HEK293 (cell line): Measurements from ENCODE around the gene ASPSCR1.

Experiments
- CTCF ChIA-PET: fragments of 350-600 bp; formaldehyde crosslinking; extraction: SDS; loops from one replicate; lab custom pipeline; 2021; ENCODE audit warnings: antibody characterized with exemption; lab: Yijun Ruan, JAX
- POLR2A ChIA-PET: fragments of 300-600 bp; formaldehyde crosslinking; extraction: SDS; loops from one replicate; lab custom pipeline; 2020; ENCODE audit warnings: antibody characterized with exemption, inconsistent platforms; lab: Yijun Ruan, JAX
- H3K27ac ChIP-seq: fragments of 200-500 bp; sonication (Bioruptor generic); 2 replicates; pipeline ENCODE4 v1.5.1; 2014; ENCODE audit warnings: low read depth, low read length, control low read depth, inconsistent platforms; ENCODE audit errors: extremely low read depth
- H3K36me3 ChIP-seq, 2 experiments: fragments of 200-500 bp in 1 of 2; sonication (Bioruptor generic) in 1 of 2; 1 replicate in 1 of 2; 2 replicates in 1 of 2; pipeline ENCODE4 v1.5.1; 2014 to 2017; ENCODE audit warnings: inconsistent platforms in 2 of 2, low read length in 2 of 2; ENCODE audit not compliant: control insufficient read depth in 2 of 2, insufficient read depth in 1 of 2
- H3K4me1 ChIP-seq: fragments of 200-500 bp; sonication (Bioruptor generic); 2 replicates; pipeline ENCODE4 v1.5.1; 2014; ENCODE audit warnings: mild to moderate bottlenecking, low read length, inconsistent platforms; ENCODE audit not compliant: control insufficient read depth, insufficient read depth
- H3K4me3 ChIP-seq: 2 replicates; pipeline ENCODE4 v1.5.1; 2011; ENCODE audit warnings: low read depth, mild to moderate bottlenecking, control low read depth, low read length, moderate library complexity
- H3K9me3 ChIP-seq: fragments of 200-500 bp; sonication (Bioruptor generic); 2 replicates; pipeline ENCODE4 v1.5.1; 2014; ENCODE audit warnings: low read depth, low read length, inconsistent platforms; ENCODE audit not compliant: control insufficient read depth, insufficient read depth
- GFI1B ChIP-seq: fragments of 450-650 bp; formaldehyde crosslinking; IDR thresholded peaks from 2 replicates; pipeline ENCODE4 v1.5.1; 2016; ENCODE audit warnings: missing biosample characterization, missing genetic modification characterization
- SP2 ChIP-seq: fragments of 450-650 bp; formaldehyde crosslinking; IDR thresholded peaks from 2 replicates; pipeline ENCODE4 v1.5.1; 2016; ENCODE audit warnings: missing biosample characterization, missing genetic modification characterization
- ZBTB48 ChIP-seq: fragments of 450-650 bp; formaldehyde crosslinking; IDR thresholded peaks from 2 replicates; pipeline ENCODE4 v1.5.1; 2016; ENCODE audit warnings: missing biosample characterization, missing genetic modification characterization
- ZIC2 ChIP-seq: fragments of 450-650 bp; formaldehyde crosslinking; IDR thresholded peaks from 2 replicates; pipeline ENCODE4 v1.5.1; 2016; ENCODE audit warnings: missing biosample characterization, missing genetic modification characterization
- ZNF426 ChIP-seq: fragments of 450-650 bp; formaldehyde crosslinking; IDR thresholded peaks from 2 replicates; pipeline ENCODE4 v1.5.1; 2017; ENCODE audit warnings: missing biosample characterization, missing genetic modification characterization, mild to moderate bottlenecking, inconsistent platforms, moderate library complexity
- ZNF48 ChIP-seq: fragments of 450-650 bp; formaldehyde crosslinking; IDR thresholded peaks from 2 replicates; pipeline ENCODE4 v1.5.1; 2016; ENCODE audit warnings: missing biosample characterization, missing genetic modification characterization
- ZNF510 ChIP-seq: fragments of 450-650 bp; formaldehyde crosslinking; IDR thresholded peaks from 2 replicates; pipeline ENCODE4 v1.5.1; 2018; ENCODE audit warnings: mild to moderate bottlenecking, missing genetic modification characterization, missing biosample characterization; ENCODE audit not compliant: insufficient replicate concordance
- ZNF530 ChIP-seq: fragments of 450-650 bp; formaldehyde crosslinking; IDR thresholded peaks from 2 replicates; pipeline ENCODE4 v1.5.1; 2016; ENCODE audit warnings: low read depth, missing biosample characterization, missing genetic modification characterization
- ZNF658 ChIP-seq: fragments of 450-650 bp; formaldehyde crosslinking; IDR thresholded peaks from 2 replicates; pipeline ENCODE4; 2016; ENCODE audit warnings: missing biosample characterization, missing genetic modification characterization
- TF ChIP-seq, protein P1 (sequence below): fragments of 450-650 bp; formaldehyde crosslinking; IDR thresholded peaks from 2 replicates; pipeline ENCODE4 v1.5.1; 2016; ENCODE audit warnings: missing biosample characterization, missing genetic modification characterization, borderline replicate concordance
- TF ChIP-seq, protein P2 (sequence below): fragments of 450-650 bp; formaldehyde crosslinking; IDR thresholded peaks from 2 replicates; pipeline ENCODE4 v1.5.1; 2016; ENCODE audit warnings: missing biosample characterization, missing genetic modification characterization
- TF ChIP-seq, protein P3 (sequence below): fragments of 450-650 bp; formaldehyde crosslinking; IDR thresholded peaks from 2 replicates; pipeline ENCODE4 v1.5.1; 2016; ENCODE audit warnings: missing biosample characterization, missing genetic modification characterization
- TF ChIP-seq, protein P4 (sequence below): fragments of 450-650 bp; formaldehyde crosslinking; IDR thresholded peaks from 2 replicates; pipeline ENCODE4 v1.5.1; 2016; ENCODE audit warnings: missing biosample characterization, missing genetic modification characterization
- TF ChIP-seq, protein P5 (sequence below): fragments of 450-650 bp; formaldehyde crosslinking; IDR thresholded peaks from 2 replicates; pipeline ENCODE4 v1.5.1; 2017; ENCODE audit warnings: missing biosample characterization, mild to moderate bottlenecking, missing genetic modification characterization, moderate library complexity
- TF ChIP-seq, protein P6 (sequence below): fragments of 450-650 bp; formaldehyde crosslinking; IDR thresholded peaks from 2 replicates; pipeline ENCODE4 v1.5.1; 2017; ENCODE audit warnings: missing biosample characterization, missing genetic modification characterization

ASPSCR1 gene

DNA sequence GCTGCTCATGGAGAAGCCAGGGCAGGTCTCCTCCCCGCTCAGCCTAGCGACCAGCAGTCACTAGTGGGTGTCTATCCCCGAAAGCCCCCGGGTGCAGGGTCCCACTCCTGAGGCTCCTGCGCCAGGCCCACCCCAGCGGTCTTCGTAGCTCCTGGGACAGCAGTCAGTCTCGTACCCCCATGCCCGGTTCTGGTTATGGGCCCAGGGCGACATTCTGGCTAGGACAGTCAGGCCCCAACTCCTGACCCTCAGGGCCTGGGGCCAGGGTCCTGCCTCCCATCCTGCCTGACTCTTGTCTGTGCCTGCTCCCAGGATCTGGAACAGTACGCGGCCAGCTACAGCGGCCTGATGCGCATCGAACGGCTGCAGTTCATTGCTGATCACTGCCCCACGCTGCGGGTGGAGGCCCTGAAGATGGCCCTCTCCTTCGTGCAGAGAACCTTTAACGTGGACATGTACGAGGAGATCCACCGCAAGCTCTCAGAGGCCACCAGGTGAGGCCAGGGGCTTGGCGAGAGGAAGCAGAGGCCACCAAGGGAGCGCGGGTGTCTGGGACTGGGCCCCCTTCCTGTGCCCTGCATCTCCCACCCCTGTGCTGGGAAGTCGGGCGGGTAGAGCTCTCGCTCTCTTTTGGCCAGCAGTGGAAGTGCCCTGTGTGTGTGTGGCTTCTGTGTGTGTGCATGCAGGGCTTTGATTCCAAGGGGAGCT is 76.3 kb downstream of the ASPSCR1 start (continued):
- TF ChIP-seq, protein P1, sequence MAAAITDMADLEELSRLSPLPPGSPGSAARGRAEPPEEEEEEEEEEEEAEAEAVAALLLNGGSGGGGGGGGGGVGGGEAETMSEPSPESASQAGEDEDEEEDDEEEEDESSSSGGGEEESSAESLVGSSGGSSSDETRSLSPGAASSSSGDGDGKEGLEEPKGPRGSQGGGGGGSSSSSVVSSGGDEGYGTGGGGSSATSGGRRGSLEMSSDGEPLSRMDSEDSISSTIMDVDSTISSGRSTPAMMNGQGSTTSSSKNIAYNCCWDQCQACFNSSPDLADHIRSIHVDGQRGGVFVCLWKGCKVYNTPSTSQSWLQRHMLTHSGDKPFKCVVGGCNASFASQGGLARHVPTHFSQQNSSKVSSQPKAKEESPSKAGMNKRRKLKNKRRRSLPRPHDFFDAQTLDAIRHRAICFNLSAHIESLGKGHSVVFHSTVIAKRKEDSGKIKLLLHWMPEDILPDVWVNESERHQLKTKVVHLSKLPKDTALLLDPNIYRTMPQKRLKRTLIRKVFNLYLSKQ = no peak
- 0 out of 2 replicates have a peak, but pooled peaks have one; percentile 17 for TF ChIP-seq ZBTB48 (tag by site-specific recombination)

DNA sequence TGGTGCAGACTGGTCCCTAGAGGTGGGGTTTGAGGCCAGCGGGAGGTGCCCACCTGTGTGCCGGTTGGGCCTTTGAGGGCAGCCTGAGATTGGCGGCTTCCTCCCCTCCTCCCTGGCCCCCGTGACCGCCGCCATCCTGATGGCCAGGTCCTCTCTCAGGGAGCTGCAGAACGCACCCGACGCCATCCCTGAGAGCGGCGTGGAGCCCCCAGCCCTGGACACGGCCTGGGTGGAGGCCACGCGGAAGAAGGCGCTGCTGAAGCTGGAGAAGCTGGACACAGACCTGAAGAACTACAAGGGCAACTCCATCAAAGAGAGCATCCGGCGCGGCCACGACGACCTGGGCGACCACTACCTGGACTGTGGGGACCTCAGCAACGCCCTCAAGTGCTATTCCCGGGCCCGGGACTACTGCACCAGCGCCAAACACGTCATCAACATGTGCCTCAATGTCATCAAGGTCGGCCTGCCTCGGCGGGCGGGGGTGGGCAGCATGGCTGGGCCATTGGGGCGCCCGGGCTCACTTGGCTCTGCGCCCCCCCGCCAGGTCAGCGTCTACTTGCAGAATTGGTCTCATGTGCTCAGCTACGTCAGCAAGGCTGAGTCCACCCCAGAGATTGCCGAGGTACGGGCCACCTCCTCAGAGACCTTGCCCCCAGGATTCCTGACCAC is 77.1 kb downstream of the ASPSCR1 start:
- no peaks in the 10 kb centered on the region for H3K9me3 ChIP-seq
- TF ChIP-seq ZNF510 (tag by site-specific recombination) (no peak), ZNF530 (tag by site-specific recombination) (no peak), GFI1B (tag by site-specific recombination) (no peak), ZNF426 (tag by site-specific recombination) (no peak), ZNF658 (tag by site-specific recombination) (no peak)
- TF ChIP-seq, protein P2, sequence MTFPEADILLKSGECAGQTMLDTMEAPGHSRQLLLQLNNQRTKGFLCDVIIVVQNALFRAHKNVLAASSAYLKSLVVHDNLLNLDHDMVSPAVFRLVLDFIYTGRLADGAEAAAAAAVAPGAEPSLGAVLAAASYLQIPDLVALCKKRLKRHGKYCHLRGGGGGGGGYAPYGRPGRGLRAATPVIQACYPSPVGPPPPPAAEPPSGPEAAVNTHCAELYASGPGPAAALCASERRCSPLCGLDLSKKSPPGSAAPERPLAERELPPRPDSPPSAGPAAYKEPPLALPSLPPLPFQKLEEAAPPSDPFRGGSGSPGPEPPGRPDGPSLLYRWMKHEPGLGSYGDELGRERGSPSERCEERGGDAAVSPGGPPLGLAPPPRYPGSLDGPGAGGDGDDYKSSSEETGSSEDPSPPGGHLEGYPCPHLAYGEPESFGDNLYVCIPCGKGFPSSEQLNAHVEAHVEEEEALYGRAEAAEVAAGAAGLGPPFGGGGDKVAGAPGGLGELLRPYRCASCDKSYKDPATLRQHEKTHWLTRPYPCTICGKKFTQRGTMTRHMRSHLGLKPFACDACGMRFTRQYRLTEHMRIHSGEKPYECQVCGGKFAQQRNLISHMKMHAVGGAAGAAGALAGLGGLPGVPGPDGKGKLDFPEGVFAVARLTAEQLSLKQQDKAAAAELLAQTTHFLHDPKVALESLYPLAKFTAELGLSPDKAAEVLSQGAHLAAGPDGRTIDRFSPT (tag by site-specific recombination) = no peak
- TF ChIP-seq, protein P3, sequence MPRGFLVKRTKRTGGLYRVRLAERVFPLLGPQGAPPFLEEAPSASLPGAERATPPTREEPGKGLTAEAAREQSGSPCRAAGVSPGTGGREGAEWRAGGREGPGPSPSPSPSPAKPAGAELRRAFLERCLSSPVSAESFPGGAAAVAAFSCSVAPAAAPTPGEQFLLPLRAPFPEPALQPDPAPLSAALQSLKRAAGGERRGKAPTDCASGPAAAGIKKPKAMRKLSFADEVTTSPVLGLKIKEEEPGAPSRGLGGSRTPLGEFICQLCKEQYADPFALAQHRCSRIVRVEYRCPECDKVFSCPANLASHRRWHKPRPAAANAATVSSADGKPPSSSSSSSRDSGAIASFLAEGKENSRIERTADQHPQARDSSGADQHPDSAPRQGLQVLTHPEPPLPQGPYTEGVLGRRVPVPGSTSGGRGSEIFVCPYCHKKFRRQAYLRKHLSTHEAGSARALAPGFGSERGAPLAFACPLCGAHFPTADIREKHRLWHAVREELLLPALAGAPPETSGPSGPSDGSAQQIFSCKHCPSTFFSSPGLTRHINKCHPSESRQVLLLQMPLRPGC = no peak
- TF ChIP-seq, all 188 proteins: peak for 0
- peaks cover 0 to 78% of the 10 kb centered on the region in 2 experiments; a peak in 2 of 3 replicates for H3K36me3 ChIP-seq
- H3K4me3 ChIP-seq = no peak overlapping the region
- ChIA-PET CTCF (interaction anchor here (0.7 to 1.8 kb wide), 3 partner anchors 17 to 28 kb away, joined by 3 to 8 read pairs (median 5); partner anchors contain the start of gene DCXR), POLR2A (interaction anchor here (2.1 to 14.2 kb wide), 4 partner anchors 10 to 31 kb away, joined by 4 to 96 read pairs (median 38); partner anchors contain the start of genes CENPX, DCXR, LRRC45 and RAC3)
- H3K4me1 ChIP-seq = peaks cover 7% of the 10 kb centered on the region
- H3K27ac ChIP-seq = peak overlapping the region; percentile 36; the same call in 1 of the 2 replicates

DNA sequence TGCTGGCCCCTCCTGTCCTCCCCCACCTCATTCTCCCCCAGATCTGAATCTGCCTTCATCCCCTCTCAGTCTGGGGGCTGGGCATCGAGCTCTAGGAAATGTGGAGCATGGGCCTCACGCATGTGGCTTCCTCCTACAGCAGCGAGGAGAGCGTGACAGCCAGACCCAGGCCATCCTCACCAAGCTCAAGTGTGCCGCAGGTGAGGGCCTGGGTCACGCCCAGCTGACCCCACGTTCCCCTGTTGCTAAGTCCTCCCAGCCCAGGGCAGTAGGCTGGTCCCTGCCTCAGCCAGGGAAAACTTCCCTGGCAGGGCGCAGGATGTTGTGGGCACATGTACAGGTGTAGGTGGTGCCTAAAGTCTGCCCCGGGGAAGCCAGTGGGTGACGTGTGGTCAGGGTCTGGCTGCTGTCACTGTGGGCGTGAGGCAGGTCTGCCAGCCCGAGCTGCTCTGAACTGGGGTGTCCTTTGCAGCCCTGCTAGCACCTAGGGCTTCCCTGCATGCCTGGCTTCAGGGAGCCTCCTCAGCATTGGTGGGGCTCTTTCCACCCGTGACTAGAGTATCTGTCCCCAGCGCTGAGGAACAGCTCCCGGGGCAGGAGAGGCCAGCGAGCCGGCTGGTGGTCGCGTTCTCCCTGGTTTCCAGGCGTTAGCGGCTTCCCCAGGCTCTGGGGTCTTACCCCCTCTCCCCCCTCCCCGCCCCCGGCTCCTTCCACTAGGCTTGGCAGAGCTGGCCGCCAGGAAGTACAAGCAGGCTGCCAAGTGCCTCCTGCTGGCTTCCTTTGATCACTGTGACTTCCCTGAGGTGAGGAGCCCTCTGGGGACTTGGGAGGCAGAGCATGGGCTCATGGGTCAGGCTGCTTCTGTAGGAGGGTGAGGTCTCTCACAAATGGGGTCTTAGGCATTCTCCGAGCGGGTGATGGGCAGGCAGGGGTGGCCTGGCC is 77.9 kb downstream of the ASPSCR1 start:
- ChIA-PET POLR2A (interaction anchor here (0.6 to 14.2 kb wide), 8 partner anchors 9 to 482 kb away, joined by 3 to 96 read pairs (median 4); partner anchors contain the start of genes CENPX, DCXR, LRRC45 and RAC3), CTCF (interaction anchor here (1.3 to 1.7 kb wide), 2 partner anchors 17 to 25 kb away, joined by 5 to 9 read pairs; partner anchors contain the start of gene DCXR)
- peaks cover 3 to 78% of the 10 kb centered on the region in 2 experiments; a peak in 2 of 3 replicates for H3K36me3 ChIP-seq
- no peak overlapping the region for H3K4me3 ChIP-seq
- H3K27ac ChIP-seq = peak overlapping the region; percentile 37; the same call in 1 of the 2 replicates
- H3K4me1 ChIP-seq = peaks cover 7% of the 10 kb centered on the region
- no peaks in the 10 kb centered on the region for H3K9me3 ChIP-seq
- TF ChIP-seq, protein P4, sequence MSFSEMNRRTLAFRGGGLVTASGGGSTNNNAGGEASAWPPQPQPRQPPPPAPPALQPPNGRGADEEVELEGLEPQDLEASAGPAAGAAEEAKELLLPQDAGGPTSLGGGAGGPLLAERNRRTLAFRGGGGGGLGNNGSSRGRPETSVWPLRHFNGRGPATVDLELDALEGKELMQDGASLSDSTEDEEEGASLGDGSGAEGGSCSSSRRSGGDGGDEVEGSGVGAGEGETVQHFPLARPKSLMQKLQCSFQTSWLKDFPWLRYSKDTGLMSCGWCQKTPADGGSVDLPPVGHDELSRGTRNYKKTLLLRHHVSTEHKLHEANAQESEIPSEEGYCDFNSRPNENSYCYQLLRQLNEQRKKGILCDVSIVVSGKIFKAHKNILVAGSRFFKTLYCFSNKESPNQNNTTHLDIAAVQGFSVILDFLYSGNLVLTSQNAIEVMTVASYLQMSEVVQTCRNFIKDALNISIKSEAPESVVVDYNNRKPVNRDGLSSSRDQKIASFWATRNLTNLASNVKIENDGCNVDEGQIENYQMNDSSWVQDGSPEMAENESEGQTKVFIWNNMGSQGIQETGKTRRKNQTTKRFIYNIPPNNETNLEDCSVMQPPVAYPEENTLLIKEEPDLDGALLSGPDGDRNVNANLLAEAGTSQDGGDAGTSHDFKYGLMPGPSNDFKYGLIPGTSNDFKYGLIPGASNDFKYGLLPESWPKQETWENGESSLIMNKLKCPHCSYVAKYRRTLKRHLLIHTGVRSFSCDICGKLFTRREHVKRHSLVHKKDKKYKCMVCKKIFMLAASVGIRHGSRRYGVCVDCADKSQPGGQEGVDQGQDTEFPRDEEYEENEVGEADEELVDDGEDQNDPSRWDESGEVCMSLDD (tag by site-specific recombination) = no peak
- TF ChIP-seq ZIC2 (tag by site-specific recombination) = peak; percentile 74
- TF ChIP-seq, protein P5, sequence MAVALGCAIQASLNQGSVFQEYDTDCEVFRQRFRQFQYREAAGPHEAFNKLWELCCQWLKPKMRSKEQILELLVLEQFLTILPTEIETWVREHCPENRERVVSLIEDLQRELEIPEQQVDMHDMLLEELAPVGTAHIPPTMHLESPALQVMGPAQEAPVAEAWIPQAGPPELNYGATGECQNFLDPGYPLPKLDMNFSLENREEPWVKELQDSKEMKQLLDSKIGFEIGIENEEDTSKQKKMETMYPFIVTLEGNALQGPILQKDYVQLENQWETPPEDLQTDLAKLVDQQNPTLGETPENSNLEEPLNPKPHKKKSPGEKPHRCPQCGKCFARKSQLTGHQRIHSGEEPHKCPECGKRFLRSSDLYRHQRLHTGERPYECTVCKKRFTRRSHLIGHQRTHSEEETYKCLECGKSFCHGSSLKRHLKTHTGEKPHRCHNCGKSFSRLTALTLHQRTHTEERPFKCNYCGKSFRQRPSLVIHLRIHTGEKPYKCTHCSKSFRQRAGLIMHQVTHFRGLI (tag by site-specific recombination) = no peak
- no peak for TF ChIP-seq SP2 (tag by site-specific recombination)
- no peak for TF ChIP-seq ZNF48 (tag by site-specific recombination)
- TF ChIP-seq, protein P6, sequence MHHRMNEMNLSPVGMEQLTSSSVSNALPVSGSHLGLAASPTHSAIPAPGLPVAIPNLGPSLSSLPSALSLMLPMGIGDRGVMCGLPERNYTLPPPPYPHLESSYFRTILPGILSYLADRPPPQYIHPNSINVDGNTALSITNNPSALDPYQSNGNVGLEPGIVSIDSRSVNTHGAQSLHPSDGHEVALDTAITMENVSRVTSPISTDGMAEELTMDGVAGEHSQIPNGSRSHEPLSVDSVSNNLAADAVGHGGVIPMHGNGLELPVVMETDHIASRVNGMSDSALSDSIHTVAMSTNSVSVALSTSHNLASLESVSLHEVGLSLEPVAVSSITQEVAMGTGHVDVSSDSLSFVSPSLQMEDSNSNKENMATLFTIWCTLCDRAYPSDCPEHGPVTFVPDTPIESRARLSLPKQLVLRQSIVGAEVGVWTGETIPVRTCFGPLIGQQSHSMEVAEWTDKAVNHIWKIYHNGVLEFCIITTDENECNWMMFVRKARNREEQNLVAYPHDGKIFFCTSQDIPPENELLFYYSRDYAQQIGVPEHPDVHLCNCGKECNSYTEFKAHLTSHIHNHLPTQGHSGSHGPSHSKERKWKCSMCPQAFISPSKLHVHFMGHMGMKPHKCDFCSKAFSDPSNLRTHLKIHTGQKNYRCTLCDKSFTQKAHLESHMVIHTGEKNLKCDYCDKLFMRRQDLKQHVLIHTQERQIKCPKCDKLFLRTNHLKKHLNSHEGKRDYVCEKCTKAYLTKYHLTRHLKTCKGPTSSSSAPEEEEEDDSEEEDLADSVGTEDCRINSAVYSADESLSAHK = no peak
